Activated CD8-positive, alpha-beta T cell treated with anti-CD3 and anti-CD28 coated beads, Interleukin-2, amount 10 ng/mL, durations not matched to agents 7 days and 5 days (primary cell): ENCODE data around the gene C1orf167. TPM values are rescaled to one million over a fixed set of nuclear protein-coding genes. Genes with fewer than 3 reads are reported as not detected.

ENCODE experiments used
- ATAC-seq: fragments of 150-1000 bp; cut with Tn5 transposase; one replicate; pipeline ENCODE4 v1.10.0; 2021; ENCODE audit warnings: moderate library complexity
- CTCF ChIA-PET: fragments of 350-600 bp; sonication (Branson Sonifier 250); formaldehyde crosslinking; loops from one replicate; lab custom pipeline; 2021; ENCODE audit warnings: antibody characterized with exemption; lab: Charles Lee
- POLR2A ChIA-PET: fragments of 350-600 bp; sonication (Branson Sonifier 250); formaldehyde crosslinking; loops from one replicate; lab custom pipeline; 2021; ENCODE audit warnings: antibody characterized with exemption; lab: Charles Lee
- DNase-seq: peaks from one replicate; pipeline ENCODE4 v3.0.0-alpha.2; 2020
- H3K27ac Mint-ChIP-seq: one replicate; pipeline ENCODE4 v1.8.0; 2021; ENCODE audit warnings: mild to moderate bottlenecking, mixed read lengths
- H3K27me3 Mint-ChIP-seq: one replicate; pipeline ENCODE4 v1.8.0; 2021; ENCODE audit warnings: low read depth, mixed read lengths
- H3K36me3 Mint-ChIP-seq: one replicate; pipeline ENCODE4 v1.8.0; 2021; ENCODE audit warnings: low read depth, mixed read lengths
- H3K4me1 Mint-ChIP-seq: one replicate; pipeline ENCODE4 v1.8.0; 2021; ENCODE audit warnings: low read depth, mixed read lengths
- H3K4me3 Mint-ChIP-seq: one replicate; pipeline ENCODE4 v1.8.0; 2021; ENCODE audit warnings: mild to moderate bottlenecking, mixed read lengths
- H3K9me3 Mint-ChIP-seq: one replicate; pipeline ENCODE4 v1.8.0; 2022; ENCODE audit warnings: mixed read lengths; ENCODE audit not compliant: insufficient read depth
- total RNA-seq, 2 experiments: library from RNA; stranded (reverse); gene quantifications; one replicate each; pipeline ENCODE4 v1.2.3, GENCODE V29; 2021

C1orf167 gene
- total RNA-seq, 2 experiments from 2014 or later, result not detected

DNA sequence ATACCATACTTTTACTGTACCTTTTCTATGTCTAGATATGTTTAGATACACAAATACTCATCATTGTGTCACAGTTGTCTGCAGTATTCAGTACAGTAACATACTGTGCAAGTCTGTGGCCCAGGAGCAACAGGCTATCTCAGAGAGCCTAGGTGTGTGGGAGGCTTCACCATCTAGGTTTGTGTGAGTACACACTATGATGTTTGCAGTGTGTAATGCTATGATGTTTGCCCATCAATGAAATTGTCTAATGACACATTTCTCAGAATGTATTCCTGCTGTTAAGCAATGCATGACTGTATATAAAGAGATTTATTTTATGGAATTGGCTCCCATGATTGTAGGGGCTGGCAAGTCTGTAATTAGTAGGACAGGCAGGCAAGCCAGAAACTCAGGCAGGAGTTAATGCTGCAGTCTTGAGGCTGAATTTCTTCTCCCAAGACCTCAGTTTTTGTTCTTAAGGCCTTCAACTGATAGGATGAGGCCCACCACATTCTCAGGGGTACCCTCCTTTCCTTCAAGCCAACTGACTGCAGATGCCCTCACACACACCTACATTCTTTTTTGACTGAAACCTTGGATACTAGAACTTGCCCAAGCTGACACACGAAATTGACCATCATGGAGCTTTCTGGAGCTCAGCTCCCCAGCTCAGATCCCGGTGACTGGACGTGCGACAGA, 33.7 kb upstream of the C1orf167 start:
- DNase-seq, result no peak
- POLR2A ChIA-PET, result no interaction called here
- Mint-ChIP-seq H3K27ac (no peak overlapping the region), H3K9me3 (no peaks in the 10 kb centered on the region), H3K36me3 (peaks cover 2% of the 10 kb centered on the region), H3K4me3 (no peak overlapping the region), H3K27me3 (no peaks in the 10 kb centered on the region), H3K4me1 (peaks cover 67% of the 10 kb centered on the region)
- ATAC-seq, result no peak
- CTCF ChIA-PET, result no interaction called here

DNA sequence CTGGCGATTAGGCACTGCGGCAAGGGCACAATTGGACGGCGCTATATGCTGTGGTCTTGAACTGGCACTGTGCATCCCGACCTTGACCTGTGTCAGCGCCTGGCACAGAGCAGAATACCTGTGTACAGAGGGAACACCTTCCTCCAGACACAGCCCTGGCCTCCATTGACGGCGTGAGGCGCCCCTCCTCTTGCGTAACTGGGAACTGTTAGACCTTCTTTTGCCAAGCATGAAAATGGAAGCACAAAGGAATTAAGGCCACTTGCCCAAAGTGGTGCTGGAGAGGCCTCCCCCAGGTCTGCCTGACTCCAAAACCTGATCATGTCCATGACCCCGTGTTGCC, 32.9 kb upstream of the C1orf167 start:
- H3K36me3 Mint-ChIP-seq, result peaks cover 2% of the 10 kb centered on the region
- ATAC-seq (no peak), DNase-seq (no peak)
- ChIA-PET CTCF (no interaction called here), POLR2A (interaction anchor here (4.6 kb wide), 1 partner anchor 180 kb away, joined by 32 read pairs; no protein-coding TSS in a partner anchor)
- H3K4me3 Mint-ChIP-seq, result peak overlapping the region; percentile 61
- H3K27me3 Mint-ChIP-seq, result no peaks in the 10 kb centered on the region
- H3K9me3 Mint-ChIP-seq, result no peaks in the 10 kb centered on the region
- peak overlapping the region; percentile 79 for H3K27ac Mint-ChIP-seq
- peaks cover 69% of the 10 kb centered on the region for H3K4me1 Mint-ChIP-seq

DNA sequence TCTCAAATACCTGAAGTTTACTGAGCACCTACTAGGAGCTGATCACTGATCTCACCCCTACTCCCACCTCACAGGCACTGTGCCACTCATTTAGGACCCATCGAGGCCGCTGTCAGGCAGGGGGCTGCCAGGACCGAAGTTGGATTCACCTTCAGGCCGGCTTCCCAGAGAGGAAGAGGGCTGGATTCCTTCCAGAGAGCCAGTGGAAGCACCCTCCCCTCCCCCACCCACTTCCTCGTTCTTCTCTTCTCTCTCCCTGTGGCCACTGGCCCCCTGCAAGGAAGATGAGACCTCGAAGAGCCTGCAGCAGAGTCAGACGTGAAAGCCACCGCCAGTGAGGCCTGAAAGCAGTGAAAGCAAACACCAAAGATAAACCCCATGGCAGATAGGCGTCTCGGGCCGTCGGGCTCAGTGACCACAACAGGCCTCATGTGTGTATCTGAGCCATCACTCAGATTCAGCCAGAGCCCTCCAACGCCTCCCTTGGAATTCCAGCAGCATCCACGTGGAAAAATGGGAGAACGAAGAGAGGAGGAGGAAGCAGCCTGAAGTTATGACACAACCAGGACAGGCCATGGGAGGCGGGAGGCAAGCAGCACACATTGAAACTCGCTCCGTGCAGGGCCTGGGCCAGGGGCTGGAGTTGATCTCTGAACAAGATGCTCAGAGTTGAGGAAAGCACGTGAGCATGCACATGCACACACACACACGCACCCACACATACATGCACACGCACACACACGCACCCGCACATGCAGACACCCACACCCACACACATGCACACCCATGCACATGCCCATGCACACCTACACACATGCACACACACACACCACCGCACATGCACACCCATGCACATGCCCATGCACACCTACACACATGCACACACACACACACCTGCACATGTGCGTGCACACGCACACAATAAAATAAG, 32.2 kb upstream of the C1orf167 start:
- CTCF ChIA-PET, result interaction anchor here (1.0 to 3.9 kb wide), 8 partner anchors 8 to 86 kb away, joined by 3 to 21 read pairs (median 4); partner anchors contain the start of gene FBXO6
- ATAC-seq (peak; percentile 55), DNase-seq (peak; percentile 38)
- Mint-ChIP-seq H3K4me3 (peak overlapping the region; percentile 61), H3K9me3 (no peaks in the 10 kb centered on the region), H3K27ac (peak overlapping the region; percentile 79), H3K4me1 (peaks cover 64% of the 10 kb centered on the region), H3K36me3 (peaks cover 2% of the 10 kb centered on the region), H3K27me3 (no peaks in the 10 kb centered on the region)
- POLR2A ChIA-PET, result interaction anchor here (0.6 to 4.6 kb wide), 3 partner anchors 10 to 179 kb away, joined by 3 to 32 read pairs (median 10); no protein-coding TSS in a partner anchor

DNA sequence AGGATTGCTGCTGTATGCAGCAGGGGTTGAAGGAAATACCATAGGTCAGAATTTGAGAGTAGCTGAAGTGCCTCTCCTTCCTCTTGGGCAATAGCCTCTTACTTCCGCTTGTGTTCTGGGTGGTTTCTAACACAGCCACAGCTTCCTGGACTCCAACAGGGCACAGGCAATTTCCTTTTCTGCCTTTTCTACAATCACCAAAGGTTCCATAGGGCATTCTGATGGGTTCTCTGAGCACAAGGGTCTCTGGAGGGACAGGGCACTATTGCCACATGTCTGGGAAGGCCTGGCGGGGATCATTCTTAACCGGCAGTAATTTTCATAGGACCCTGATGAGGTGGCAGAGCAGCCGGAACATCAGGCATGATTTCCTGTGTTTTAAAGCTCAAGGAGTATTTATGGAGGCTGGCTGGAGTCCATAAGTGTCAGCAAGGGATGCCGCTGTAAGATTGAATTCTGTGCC, 31.5 kb upstream of the C1orf167 start:
- CTCF ChIA-PET, result interaction anchor here (1.0 to 3.9 kb wide), 8 partner anchors 8 to 87 kb away, joined by 3 to 21 read pairs (median 4); partner anchors contain the start of gene FBXO6
- peaks cover 60% of the 10 kb centered on the region for H3K4me1 Mint-ChIP-seq

DNA sequence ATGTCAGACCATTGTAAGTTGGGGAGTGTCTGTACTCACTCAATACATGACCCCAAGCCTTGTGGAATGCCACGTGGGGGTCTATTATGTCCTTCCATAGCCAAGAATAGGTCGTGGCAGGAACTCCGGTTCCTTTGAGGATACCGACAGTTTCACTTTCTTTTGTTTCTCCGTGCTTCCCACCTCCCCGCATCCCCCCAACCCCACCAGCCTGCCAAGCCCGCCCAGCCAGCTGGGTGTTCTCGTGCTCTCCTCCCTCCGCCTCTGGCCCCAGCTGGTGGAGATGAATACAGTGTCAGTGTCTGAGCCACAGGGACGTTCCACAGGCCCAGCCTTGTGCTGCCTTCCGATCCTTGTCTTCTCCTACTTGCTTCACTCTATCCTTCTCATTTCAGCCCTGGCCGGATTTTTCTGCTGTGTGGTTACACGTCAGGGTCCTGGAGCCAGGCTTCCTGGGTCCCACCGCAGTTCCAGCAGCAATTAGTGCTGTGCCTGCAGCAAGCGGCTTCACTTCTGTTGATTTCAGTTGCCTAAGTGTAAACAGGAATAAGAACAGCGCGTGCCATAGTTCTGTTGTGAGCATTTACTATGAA, 30.2 kb upstream of the C1orf167 start:
- H3K4me1 Mint-ChIP-seq, result peaks cover 62% of the 10 kb centered on the region

More for the DNA sequence above, 31.5 kb upstream of the C1orf167 start:
- Mint-ChIP-seq H3K9me3 (no peaks in the 10 kb centered on the region), H3K27ac (peak overlapping the region; percentile 79), H3K27me3 (no peaks in the 10 kb centered on the region), H3K36me3 (no peaks in the 10 kb centered on the region), H3K4me3 (peak overlapping the region; percentile 61)
- ATAC-seq (peak; percentile 82), DNase-seq (peak; percentile 81)
- POLR2A ChIA-PET, result interaction anchor here (0.6 to 4.6 kb wide), 3 partner anchors 11 to 178 kb away, joined by 3 to 32 read pairs (median 10); no protein-coding TSS in a partner anchor

DNA sequence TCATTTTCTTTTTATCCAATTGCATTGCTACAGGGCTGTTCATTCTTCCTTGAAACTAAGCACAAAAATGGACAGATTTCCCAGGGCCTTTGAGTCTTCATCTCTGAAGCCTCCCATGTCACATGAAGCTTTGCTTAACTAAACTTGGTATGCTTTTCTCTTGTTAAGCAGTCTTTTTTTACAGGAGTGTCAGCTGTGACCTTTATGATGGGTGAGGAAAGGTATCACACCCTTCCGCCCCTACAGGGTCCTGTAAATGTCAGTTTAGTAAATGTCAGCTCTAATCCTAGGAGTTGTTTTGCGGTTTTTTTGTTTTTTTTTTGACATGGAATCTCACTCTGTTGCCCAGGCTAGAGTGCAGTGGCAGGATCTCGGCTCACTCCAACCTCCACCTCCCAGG, 28.7 kb upstream of the C1orf167 start:
- POLR2A ChIA-PET, result interaction anchor here (4.6 kb wide), 1 partner anchor 175 kb away, joined by 32 read pairs; no protein-coding TSS in a partner anchor

More for the DNA sequence above, 30.2 kb upstream of the C1orf167 start:
- ATAC-seq (peak; percentile 25), DNase-seq (peak; percentile 59)
- peak overlapping the region; percentile 61 for H3K4me3 Mint-ChIP-seq
- ChIA-PET POLR2A (interaction anchor here (4.6 kb wide), 1 partner anchor 177 kb away, joined by 32 read pairs; no protein-coding TSS in a partner anchor), CTCF (interaction anchor here (1.0 to 3.9 kb wide), 5 partner anchors 8 to 86 kb away, joined by 3 to 21 read pairs (median 7); partner anchors contain the start of gene FBXO6)
- peaks cover 2% of the 10 kb centered on the region for H3K36me3 Mint-ChIP-seq
- H3K27ac Mint-ChIP-seq, result peak overlapping the region; percentile 79
- no peaks in the 10 kb centered on the region for H3K27me3 Mint-ChIP-seq
- H3K9me3 Mint-ChIP-seq, result no peaks in the 10 kb centered on the region

DNA sequence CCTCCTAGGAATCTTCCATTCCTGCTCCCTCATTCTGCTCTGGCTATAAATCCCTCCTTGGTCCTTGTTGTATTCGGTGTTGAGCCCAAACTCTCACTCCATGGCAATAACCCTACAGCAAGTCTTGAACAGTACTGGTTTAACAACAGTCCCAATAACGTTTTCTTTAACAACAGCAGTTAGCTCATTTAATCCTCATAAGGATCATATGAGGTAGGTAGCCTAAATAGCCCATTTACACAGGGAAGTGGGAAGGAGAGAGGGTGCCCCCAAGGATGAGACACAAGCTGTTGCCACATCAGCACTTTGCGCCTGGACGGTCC, 26.5 kb upstream of the C1orf167 start:
- Mint-ChIP-seq H3K4me3 (peak overlapping the region; percentile 98), H3K27ac (no peak overlapping the region), H3K36me3 (peaks cover 28% of the 10 kb centered on the region), H3K27me3 (no peaks in the 10 kb centered on the region), H3K4me1 (peaks cover 74% of the 10 kb centered on the region), H3K9me3 (no peaks in the 10 kb centered on the region)
- ChIA-PET POLR2A (interaction anchor here (0.6 to 2.2 kb wide), 4 partner anchors 16 to 1258 kb away, joined by 3 to 11 read pairs (median 8); partner anchors contain the start of gene FBXO6), CTCF (interaction anchor here (1.1 to 4.1 kb wide), 4 partner anchors 16 to 85 kb away, joined by 3 to 36 read pairs (median 22); partner anchors contain the start of gene FBXO6)
- no peak for ATAC-seq
- no peak for DNase-seq

More for the DNA sequence above, 28.7 kb upstream of the C1orf167 start:
- no peak overlapping the region for H3K27ac Mint-ChIP-seq
- no peaks in the 10 kb centered on the region for H3K9me3 Mint-ChIP-seq
- no peak for DNase-seq
- peaks cover 13% of the 10 kb centered on the region for H3K36me3 Mint-ChIP-seq
- no peak overlapping the region for H3K4me3 Mint-ChIP-seq
- CTCF ChIA-PET, result interaction anchor here (3.9 kb wide), 1 partner anchor 13 kb away, joined by 21 read pairs; no protein-coding TSS in a partner anchor
- no peak for ATAC-seq
- peaks cover 74% of the 10 kb centered on the region for H3K4me1 Mint-ChIP-seq
- no peaks in the 10 kb centered on the region for H3K27me3 Mint-ChIP-seq

DNA sequence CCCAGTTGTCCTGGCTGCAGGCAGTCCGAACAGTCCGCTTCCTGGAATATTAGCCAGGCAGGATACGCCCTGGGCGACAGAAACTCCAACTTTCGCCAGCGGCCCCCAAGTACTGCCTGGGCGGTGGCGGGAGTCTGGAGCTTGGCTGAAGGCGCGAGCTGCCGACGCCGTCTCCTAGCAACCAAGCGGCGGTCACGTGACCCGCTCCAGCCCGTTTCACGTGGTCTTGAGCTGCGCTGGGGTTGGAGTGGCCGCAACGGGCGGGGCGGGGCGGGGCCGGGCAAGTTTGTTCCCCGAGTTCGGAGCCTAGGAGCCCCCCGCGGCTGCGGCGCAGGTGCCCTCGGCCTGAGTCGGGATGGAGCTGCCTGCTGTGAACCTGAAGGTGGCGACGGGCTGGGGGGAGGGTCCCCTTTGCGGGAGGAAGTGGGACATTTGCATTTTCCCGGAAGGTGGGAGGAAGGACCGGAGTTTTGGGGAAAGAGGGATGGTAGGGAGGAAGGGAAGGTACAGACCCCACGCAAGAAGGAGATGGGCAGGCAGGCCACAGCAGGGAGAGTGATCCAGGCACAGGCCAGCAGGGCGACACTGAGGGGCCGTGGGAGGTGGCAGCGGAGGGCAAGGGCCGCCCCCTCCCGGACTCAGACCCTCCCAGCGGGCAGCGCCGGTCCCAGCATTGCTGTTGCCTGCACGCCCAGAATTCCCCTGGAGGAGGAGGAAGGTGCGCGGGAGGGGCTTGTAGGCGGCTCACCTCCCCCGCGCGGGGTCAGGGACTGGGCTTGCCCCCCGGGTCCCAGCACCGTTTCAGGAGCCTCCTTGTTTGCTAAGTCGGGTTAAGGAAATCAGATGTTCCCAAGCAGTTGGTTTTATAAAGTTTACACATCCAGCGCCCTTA, 25.9 kb upstream of the C1orf167 start, which contains the start of gene AGTRAP:
AGTRAP (plus strand) TSS at position 283 of the 892 bp plus-strand sequence; CDS start at position 356, 73 bp downstream.
- Mint-ChIP-seq H3K27me3 (no peaks in the 10 kb centered on the region), H3K4me3 (peak within 1 kb of the TSS; percentile 98), H3K27ac (peak within 1 kb of the TSS; percentile 91), H3K9me3 (no peaks in the 10 kb centered on the region), H3K4me1 (peaks cover 74% of the 10 kb centered on the region), H3K36me3 (peaks cover 34% of the 10 kb centered on the region)
- ATAC-seq (peak; percentile 81), DNase-seq (peak; percentile 94)
- POLR2A ChIA-PET, result interaction anchor here (0.6 to 2.2 kb wide), 5 partner anchors 16 to 1259 kb away, joined by 3 to 11 read pairs (median 8); partner anchors contain the start of gene FBXO6
- CTCF ChIA-PET, result interaction anchor here (1.0 to 4.1 kb wide), 7 partner anchors 13 to 93 kb away, joined by 3 to 36 read pairs (median 10); partner anchors contain the start of genes FBXO6 and MAD2L2

DNA sequence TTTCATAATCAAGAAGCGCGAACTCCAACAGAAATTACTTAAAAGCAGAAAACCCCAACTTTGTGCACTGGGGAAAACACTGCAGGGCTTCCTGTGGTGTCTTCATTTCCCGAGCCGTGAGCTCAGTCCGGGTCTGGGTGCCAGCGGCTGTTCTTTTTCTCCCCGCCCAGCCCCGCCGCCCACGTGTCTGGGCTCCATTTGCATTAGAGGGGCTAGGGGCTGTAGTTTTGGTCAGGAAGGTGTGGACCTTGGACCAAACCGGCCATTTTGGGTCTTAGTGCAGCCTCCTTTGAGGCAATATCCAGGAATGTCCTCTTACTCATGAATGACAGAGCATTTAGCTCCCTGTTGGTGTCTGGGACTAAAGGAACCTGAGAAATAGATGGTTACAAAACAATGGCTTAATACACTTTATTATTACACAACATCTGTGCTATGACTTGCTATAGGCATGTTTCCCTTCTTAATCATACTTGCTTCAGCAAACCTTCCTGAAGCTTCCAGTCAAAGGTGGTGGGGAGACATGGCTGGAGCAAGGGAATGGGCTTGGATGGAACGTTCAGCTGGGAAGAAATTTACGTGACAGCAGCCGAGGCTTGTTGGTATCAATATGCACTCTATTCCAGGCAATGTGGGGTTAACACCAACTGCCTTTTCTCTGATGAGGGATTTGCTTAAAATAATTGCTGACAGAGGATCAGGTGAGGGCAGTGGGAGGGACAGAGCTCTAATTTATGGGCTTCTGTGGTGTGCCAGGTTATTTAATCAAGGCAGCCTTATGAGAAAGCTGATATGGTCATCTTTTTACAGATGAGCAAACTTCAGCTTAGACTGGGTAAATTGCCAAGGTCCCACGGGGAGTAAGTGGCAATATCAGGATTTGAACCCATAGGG, 25.0 kb upstream of the C1orf167 start:
- CTCF ChIA-PET, result interaction anchor here (1.0 to 4.1 kb wide), 7 partner anchors 12 to 94 kb away, joined by 3 to 36 read pairs (median 10); partner anchors contain the start of genes FBXO6 and MAD2L2
- Mint-ChIP-seq H3K27me3 (no peaks in the 10 kb centered on the region), H3K4me1 (peaks cover 74% of the 10 kb centered on the region), H3K36me3 (peaks cover 43% of the 10 kb centered on the region), H3K4me3 (peak overlapping the region; percentile 98), H3K27ac (peak overlapping the region; percentile 72), H3K9me3 (no peaks in the 10 kb centered on the region)
- ATAC-seq (peak; percentile 57), DNase-seq (peak; percentile 68)
- POLR2A ChIA-PET, result interaction anchor here (0.9 to 2.2 kb wide), 6 partner anchors 17 to 173 kb away, joined by 3 to 11 read pairs (median 9); partner anchors contain the start of gene FBXO6
